Colon (tissue), 2 donors: Measurements from ENCODE around the gene SH3RF3.

ENCODE experiments used
- FAIRE-seq: peaks from 2 replicates; lab custom pipeline; 2012; peaks lifted over from hg19 to GRCh38; lab: Jason Lieb, UNC
- donor health status: control.
- donor health status: control.

SH3RF3 gene

GRCh38 chr2:109139865-109140396 is 10.9 kb downstream of the SH3RF3 start:
- FAIRE-seq = no peak

- FAIRE-seq = no peak
These were observed 12.1 kb downstream of the SH3RF3 start for GRCh38 chr2:109141006-109141600.

- no peak for FAIRE-seq
These were observed 12.8 kb downstream of the SH3RF3 start for GRCh38 chr2:109141727-109142283.

GRCh38 chr2:109142416-109143210 is 13.6 kb downstream of the SH3RF3 start:
- FAIRE-seq = no peak

GRCh38 chr2:109143214-109144187 is 14.5 kb downstream of the SH3RF3 start:
- no peak for FAIRE-seq

GRCh38 chr2:109144271-109144670 is 15.3 kb downstream of the SH3RF3 start:
- FAIRE-seq = no peak

GRCh38 chr2:109144721-109145120 is 15.7 kb downstream of the SH3RF3 start:
- no peak for FAIRE-seq

- no peak for FAIRE-seq
These were observed 16.3 kb downstream of the SH3RF3 start for GRCh38 chr2:109145286-109145685.

- FAIRE-seq = no peak
These were observed 18.4 kb downstream of the SH3RF3 start for GRCh38 chr2:109147405-109147804.

GRCh38 chr2:109148117-109148746 is 19.2 kb downstream of the SH3RF3 start:
- FAIRE-seq = no peak

- no peak for FAIRE-seq
These were observed 20.1 kb downstream of the SH3RF3 start for GRCh38 chr2:109148991-109149645.

GRCh38 chr2:109150559-109150958 is 21.6 kb downstream of the SH3RF3 start:
- no peak for FAIRE-seq

GRCh38 chr2:109151519-109151918 is 22.5 kb downstream of the SH3RF3 start:
- no peak for FAIRE-seq

- no peak for FAIRE-seq
These were observed 24.2 kb downstream of the SH3RF3 start for GRCh38 chr2:109153005-109153784.

- no peak for FAIRE-seq
These were observed 24.8 kb downstream of the SH3RF3 start for GRCh38 chr2:109153807-109154206.

- FAIRE-seq = no peak
These were observed 25.2 kb downstream of the SH3RF3 start for GRCh38 chr2:109154226-109154625.

GRCh38 chr2:109155553-109156451 is 26.8 kb downstream of the SH3RF3 start:
- no peak for FAIRE-seq

- FAIRE-seq = no peak
These were observed 28.6 kb downstream of the SH3RF3 start for GRCh38 chr2:109157563-109158105.

GRCh38 chr2:109158237-109158636 is 29.2 kb downstream of the SH3RF3 start:
- no peak for FAIRE-seq
